H4 (cell line): ENCODE data around the gene SGMS1. TPM values are rescaled to one million over a fixed set of nuclear protein-coding genes. Genes with fewer than 3 reads are reported as not detected.

Experiments used
- DNase-seq: peaks from one replicate; pipeline ENCODE4 v3.0.0-alpha.2; 2015; ENCODE audit warnings: low spot score
- total RNA-seq: library from RNA; depleted of rRNA; stranded (reverse); fragments of >200 nt; shearing (Covaris generic); gene quantifications from 2 replicates; pipeline ENCODE4 v1.2.3, GENCODE V29; 2014

The SGMS1 gene
- total RNA-seq, 1 experiment from 2014 or later, result 13.0 TPM

- no peak for DNase-seq
These were observed 85.0 kb downstream of the SGMS1 start for GRCh38 chr10:50538555-50539398.

DNA sequence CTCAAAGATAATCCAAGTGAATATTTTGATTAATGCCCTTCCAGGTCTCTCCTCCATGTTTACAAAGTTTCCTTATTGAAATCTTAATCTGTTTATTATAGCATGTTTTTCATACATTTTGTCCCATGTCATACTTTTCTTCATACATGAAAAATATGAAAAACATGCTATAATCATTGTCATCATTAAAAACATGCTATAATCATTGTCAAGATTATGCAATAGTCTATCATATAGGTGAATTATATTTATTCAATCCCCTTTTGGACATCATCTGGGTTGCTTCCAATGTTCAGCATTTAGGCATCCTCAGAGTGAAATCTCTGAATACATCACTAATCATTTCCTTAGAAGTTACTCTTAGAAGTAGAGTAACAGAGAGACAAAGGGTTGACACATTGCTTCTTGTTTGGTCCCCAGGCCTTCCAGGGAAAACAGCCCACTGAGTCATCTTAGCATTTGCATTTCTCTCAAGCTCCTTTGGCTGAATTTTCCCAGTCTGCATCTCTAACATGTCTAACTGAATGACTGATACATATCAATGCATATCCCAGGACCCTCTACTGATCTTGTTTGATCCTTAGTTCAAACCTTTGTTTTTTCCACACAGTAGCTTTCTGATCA is 87.0 kb downstream of the SGMS1 start:
- DNase-seq, result no peak

- peak; percentile 54 for DNase-seq
These were observed 88.9 kb downstream of the SGMS1 start for GRCh38 chr10:50534748-50535376.

- DNase-seq, result no peak
These were observed 90.5 kb downstream of the SGMS1 start for GRCh38 chr10:50533296-50533695.

DNA sequence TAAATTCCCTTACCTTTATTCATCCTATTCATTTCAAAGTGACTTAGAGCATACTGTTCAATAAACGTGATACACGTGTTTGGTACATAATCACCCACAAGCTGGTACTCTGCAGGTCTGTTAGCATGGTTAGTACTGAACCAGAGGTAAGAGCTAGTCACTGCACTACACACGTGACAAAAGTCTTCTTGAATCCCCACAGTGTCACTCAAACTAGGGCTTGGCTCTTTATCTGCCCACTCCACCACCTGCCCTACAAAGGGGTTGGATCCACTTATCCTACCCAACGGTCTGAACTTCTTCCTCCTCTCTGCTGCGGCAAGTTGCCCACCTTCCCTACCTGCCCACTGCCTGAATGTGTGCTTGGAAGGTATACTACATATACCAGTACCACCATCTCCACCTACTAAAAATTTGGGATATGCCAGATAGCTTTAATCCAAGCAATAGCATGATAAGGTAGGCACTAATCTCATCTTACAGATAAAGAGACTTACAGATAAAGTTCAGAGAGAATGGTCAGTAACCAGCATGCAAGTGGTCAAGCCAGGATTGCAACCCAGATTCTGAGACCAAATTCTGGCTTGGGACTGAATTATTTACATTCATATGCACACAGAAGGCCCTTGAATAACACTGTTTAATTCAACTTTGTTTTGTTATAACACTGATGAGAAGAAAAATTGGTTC is 92.2 kb downstream of the SGMS1 start:
- no peak for DNase-seq

GRCh38 chr10:50529660-50530059 is 94.1 kb downstream of the SGMS1 start:
- DNase-seq, result no peak

GRCh38 chr10:50528206-50528605 is 95.5 kb downstream of the SGMS1 start:
- DNase-seq, result no peak

GRCh38 chr10:50527442-50528043 is 96.2 kb downstream of the SGMS1 start:
- DNase-seq, result no peak

GRCh38 chr10:50526185-50526584 is 97.6 kb downstream of the SGMS1 start:
- no peak for DNase-seq

GRCh38 chr10:50523357-50523756 is 100.4 kb downstream of the SGMS1 start:
- DNase-seq, result no peak

DNA sequence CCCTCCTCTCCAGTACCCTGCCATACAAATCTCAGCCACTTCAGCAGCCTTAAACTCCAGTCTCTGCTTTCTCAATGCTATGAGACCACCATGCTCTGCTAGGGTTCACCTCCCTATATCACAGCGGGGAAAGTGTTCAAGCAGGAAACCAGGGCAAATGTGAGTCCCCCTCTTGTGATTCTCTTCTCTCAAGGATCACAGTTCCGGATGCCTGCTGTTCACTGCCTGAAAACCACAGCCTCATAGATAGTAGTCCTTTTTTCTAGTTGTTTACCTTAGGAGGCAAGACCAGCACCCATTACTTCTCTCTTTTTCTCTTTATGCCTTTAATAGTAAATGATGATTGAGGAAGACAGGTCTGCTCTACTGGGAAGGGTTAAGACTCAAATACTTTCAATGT is 100.8 kb downstream of the SGMS1 start:
- DNase-seq, result no peak

DNA sequence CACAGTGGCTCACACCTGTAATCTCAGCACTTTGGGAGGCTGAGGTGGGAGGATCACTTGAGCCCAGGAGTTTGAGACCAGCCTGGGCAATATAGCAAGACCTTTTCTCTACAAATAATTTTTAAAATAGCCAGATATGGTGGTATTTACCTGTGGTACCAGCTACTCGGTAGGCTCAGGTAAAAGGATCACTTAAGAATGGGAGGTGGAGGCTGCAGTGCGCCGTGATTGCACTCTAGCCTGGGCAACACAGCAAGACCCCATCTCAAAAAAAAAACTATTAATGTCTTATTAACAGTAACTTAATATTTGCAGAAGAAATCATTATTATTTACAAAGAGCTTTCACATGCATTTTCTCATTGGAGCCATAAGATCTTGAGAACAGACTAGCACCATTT is 103.6 kb downstream of the SGMS1 start:
- DNase-seq, result no peak

- no peak for DNase-seq
These were observed 106.1 kb downstream of the SGMS1 start for GRCh38 chr10:50517626-50518025.

- DNase-seq, result no peak
These were observed 107.6 kb downstream of the SGMS1 start for GRCh38 chr10:50516171-50516570.

GRCh38 chr10:50515420-50515819 is 108.3 kb downstream of the SGMS1 start:
- DNase-seq, result no peak

DNA sequence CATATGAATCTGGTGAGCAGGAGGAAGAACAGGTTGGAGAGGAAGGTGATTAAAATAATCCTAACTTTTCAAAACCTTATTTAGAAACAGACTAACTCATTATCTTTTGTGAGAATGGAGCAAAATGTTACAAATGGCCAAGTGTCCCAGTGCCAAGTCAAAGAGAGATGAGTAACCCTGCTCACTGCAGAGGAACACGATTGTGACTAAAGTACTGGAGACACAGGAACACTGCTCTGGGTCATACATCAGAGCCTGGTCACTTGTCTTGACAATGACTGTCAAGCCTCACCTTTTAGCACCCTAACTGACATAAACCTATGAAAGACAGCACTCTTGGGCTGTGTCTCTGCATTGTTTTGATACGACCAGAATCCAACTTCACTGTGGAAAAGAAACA is 108.8 kb downstream of the SGMS1 start:
- DNase-seq, result no peak

DNA sequence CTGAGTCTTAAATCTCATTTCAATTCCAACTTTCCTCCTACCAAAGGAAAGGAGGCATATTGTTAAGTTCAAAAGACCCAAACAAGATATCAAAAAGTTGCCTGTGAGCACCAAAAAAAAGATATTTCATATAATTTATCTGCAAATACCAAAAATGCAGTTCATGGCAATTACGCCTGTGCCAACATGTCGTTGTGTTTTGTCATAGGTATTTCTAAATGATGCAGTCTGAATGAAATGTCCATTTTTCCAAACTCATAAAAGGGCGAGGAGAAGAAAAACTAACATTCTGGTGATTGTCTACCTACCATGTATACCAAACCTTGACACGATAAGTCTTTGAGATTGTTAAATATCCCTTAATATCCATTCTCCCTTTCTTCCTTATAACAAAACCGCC is 109.8 kb downstream of the SGMS1 start:
- DNase-seq, result no peak

- DNase-seq, result no peak
These were observed 110.9 kb downstream of the SGMS1 start for GRCh38 chr10:50512743-50513416.

- no peak for DNase-seq
These were observed 111.6 kb downstream of the SGMS1 start for GRCh38 chr10:50512214-50512595.

DNA sequence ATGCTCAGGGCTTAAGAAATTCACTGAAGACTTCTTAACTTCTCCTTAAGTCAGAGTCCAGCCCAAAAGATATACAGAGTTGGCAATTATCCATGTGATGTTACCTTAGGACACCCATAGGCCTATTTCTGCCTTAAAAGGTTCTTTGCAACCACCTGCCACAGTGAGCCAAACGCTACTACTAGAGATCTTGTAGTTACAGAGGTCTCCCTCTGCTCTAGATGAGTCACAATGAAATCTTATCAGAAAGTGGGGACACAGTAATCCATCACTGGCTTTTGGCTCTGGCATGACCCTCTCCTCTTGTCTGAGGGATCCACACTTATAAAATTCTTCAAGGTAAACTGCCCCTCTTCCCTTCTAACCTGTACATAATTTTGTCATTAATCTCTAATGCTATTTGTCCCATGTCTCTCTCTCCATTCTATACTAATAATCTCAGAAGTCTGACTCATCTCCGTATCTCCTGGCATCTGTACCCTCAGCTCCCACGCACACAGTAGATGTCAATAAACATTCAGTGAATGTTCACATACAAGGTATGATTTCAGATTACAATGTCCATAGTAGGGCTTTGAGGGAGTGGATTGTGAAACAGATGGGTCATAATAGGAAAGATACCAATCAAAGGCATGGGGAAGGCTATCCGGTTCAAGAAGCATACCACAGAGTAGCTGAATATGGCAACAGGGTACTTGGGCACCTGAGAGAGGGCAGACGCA is 112.1 kb downstream of the SGMS1 start:
- DNase-seq, result peak; percentile 8
